ENCODE data around the gene PBX1.

PBX1 gene

DNA sequence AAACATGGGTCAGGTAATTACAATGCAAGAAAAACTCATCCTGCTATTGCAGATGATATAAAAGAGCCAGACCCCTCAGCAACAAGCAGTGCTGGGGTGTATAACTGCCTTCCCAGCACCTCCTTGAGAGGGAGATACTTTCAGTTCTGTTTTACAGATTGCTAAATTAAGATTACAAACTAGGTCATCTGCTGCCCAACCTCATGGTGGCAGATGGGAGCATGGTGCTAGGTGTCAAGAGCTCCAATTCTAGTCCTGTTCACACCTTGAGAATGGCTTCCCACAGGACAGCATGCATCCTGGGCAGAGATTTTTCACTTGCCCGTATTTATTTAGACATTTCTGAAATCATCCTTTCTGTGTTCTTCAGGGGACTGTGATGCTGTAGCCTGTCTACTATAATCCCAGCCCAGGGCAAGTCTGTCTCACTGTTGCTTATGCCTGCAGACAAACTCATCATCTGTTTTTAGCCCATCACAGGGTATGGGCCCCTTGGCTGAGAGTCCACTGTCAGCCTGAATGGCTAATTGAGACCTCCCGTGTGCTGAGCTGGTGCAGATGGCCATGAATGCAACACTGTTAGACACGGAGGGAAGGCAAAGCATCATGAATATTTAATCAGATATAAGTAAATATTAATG is 40.2 kb upstream of the PBX1 start:
- no peak overlapping the region for H3K27ac ChIP-seq (ENCODE audit: low read length)
- ATAC-seq (ENCODE audit: insufficient read depth, low read depth), result no peak

DNA sequence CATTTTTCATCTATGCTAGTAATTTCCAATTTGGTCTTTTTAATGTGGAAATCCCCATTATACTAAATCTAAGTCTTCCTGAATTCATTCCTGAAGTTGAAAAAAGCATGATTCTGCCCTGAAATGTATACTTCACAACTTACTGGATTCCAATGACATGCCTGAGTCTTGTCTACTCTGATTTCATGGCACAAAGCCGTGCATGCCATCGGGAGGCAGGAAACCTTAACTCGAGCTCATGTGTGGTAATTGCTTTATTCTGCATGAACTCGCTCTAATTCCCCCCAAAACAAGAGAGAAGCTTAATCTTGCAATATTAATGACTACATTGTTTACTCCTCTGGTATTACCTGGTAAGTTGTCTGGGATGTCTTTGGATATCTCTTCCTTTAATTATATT is 39.6 kb upstream of the PBX1 start:
- Histone ChIP-seq H3K9ac (ENCODE audit: low read depth, low read length) (no peak overlapping the region), H3K27me3 (ENCODE audit: insufficient read depth, low read length, poor library complexity) (no peaks in the 10 kb centered on the region), H3K4me3 (ENCODE audit: low read depth in 1 of 2, low read length in 2 of 2) (no peak overlapping the region), H3K27ac (ENCODE audit: low read length) (no peak overlapping the region), H4K20me1 (ENCODE audit: insufficient read depth, low read length) (no peaks in the 10 kb centered on the region), H3K4me2 (ENCODE audit: insufficient read depth, low read length) (no peak overlapping the region), H2AFZ (ENCODE audit: low read depth, low read length) (no peak overlapping the region), H3K9me3 (ENCODE audit: insufficient read depth, low read length, severe bottlenecking) (no peaks in the 10 kb centered on the region), H3K79me2 (ENCODE audit: insufficient read depth, low read length) (no peaks in the 10 kb centered on the region), H3K4me1 (ENCODE audit: insufficient read depth, low read length) (no peaks in the 10 kb centered on the region), H3K36me3 (ENCODE audit: insufficient read depth, low read length) (no peaks in the 10 kb centered on the region)
- TF ChIP-seq EZH2 (IDR thresholded peaks at IDR 0.05; ENCODE audit: borderline replicate concordance, low read depth, low read length, severe bottlenecking), result no peak
- TF ChIP-seq, protein P1, sequence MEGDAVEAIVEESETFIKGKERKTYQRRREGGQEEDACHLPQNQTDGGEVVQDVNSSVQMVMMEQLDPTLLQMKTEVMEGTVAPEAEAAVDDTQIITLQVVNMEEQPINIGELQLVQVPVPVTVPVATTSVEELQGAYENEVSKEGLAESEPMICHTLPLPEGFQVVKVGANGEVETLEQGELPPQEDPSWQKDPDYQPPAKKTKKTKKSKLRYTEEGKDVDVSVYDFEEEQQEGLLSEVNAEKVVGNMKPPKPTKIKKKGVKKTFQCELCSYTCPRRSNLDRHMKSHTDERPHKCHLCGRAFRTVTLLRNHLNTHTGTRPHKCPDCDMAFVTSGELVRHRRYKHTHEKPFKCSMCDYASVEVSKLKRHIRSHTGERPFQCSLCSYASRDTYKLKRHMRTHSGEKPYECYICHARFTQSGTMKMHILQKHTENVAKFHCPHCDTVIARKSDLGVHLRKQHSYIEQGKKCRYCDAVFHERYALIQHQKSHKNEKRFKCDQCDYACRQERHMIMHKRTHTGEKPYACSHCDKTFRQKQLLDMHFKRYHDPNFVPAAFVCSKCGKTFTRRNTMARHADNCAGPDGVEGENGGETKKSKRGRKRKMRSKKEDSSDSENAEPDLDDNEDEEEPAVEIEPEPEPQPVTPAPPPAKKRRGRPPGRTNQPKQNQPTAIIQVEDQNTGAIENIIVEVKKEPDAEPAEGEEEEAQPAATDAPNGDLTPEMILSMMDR (IDR thresholded peaks at IDR 0.05; ENCODE audit: borderline replicate concordance, extremely low read depth, low read length, poor library complexity, severe bottlenecking), result no peak
- DNase-seq, result no peak
- no peak for ATAC-seq (ENCODE audit: insufficient read depth, low read depth)

More for the DNA sequence above, 40.2 kb upstream of the PBX1 start:
- no peaks in the 10 kb centered on the region for H3K27me3 ChIP-seq (ENCODE audit: insufficient read depth, low read length, poor library complexity)
- DNase-seq, result no peak
- no peaks in the 10 kb centered on the region for H4K20me1 ChIP-seq (ENCODE audit: insufficient read depth, low read length)
- H3K4me3 ChIP-seq (ENCODE audit: low read depth in 1 of 2, low read length in 2 of 2), result no peak overlapping the region
- TF ChIP-seq, protein P1 (IDR thresholded peaks at IDR 0.05; ENCODE audit: borderline replicate concordance, extremely low read depth, low read length, poor library complexity, severe bottlenecking), result no peak
- H3K9ac ChIP-seq (ENCODE audit: low read depth, low read length), result no peak overlapping the region
- H2AFZ ChIP-seq (ENCODE audit: low read depth, low read length), result no peak overlapping the region
- no peak overlapping the region for H3K4me2 ChIP-seq (ENCODE audit: insufficient read depth, low read length)
- H3K79me2 ChIP-seq (ENCODE audit: insufficient read depth, low read length), result no peaks in the 10 kb centered on the region
- H3K4me1 ChIP-seq (ENCODE audit: insufficient read depth, low read length), result no peaks in the 10 kb centered on the region
- no peaks in the 10 kb centered on the region for H3K9me3 ChIP-seq (ENCODE audit: insufficient read depth, low read length, severe bottlenecking)
- no peaks in the 10 kb centered on the region for H3K36me3 ChIP-seq (ENCODE audit: insufficient read depth, low read length)

DNA sequence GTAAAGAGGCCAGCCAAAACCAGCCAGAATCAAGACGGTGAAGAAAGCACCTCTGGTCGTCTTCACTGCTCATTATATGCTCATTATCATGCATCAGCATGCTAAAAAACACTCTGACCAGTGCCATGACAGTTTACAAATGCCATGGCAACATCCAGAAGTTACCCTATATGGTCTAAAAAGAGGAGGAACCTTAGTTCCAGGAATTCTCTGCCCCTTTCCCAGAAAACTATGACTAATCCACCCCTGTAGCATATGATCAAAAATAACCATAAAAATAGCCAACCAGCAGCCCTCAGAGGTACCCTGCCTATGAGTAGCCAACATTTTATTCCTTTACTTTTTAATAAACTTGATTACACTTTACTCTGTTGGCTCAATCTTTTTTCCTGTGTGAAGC is 34.2 kb upstream of the PBX1 start:
- no peaks in the 10 kb centered on the region for H3K27me3 ChIP-seq (ENCODE audit: insufficient read depth, low read length, poor library complexity)
- no peak for TF ChIP-seq EZH2 (IDR thresholded peaks at IDR 0.05; ENCODE audit: borderline replicate concordance, low read depth, low read length, severe bottlenecking)
- TF ChIP-seq, protein P1 (IDR thresholded peaks at IDR 0.05; ENCODE audit: borderline replicate concordance, extremely low read depth, low read length, poor library complexity, severe bottlenecking), result no peak

More for the DNA sequence above, 34.2 kb upstream of the PBX1 start:
- no peak for ATAC-seq (ENCODE audit: insufficient read depth, low read depth)
- H4K20me1 ChIP-seq (ENCODE audit: insufficient read depth, low read length), result no peaks in the 10 kb centered on the region
- H3K4me2 ChIP-seq (ENCODE audit: insufficient read depth, low read length), result no peak overlapping the region
- no peaks in the 10 kb centered on the region for H3K4me1 ChIP-seq (ENCODE audit: insufficient read depth, low read length)
- peaks cover 5% of the 10 kb centered on the region for H3K9me3 ChIP-seq (ENCODE audit: insufficient read depth, low read length, severe bottlenecking)
- no peaks in the 10 kb centered on the region for H3K79me2 ChIP-seq (ENCODE audit: insufficient read depth, low read length)
- DNase-seq, result no peak
- H3K27ac ChIP-seq (ENCODE audit: low read length), result no peak overlapping the region
- H2AFZ ChIP-seq (ENCODE audit: low read depth, low read length), result no peak overlapping the region
- no peak overlapping the region for H3K4me3 ChIP-seq (ENCODE audit: low read depth in 1 of 2, low read length in 2 of 2)
- H3K9ac ChIP-seq (ENCODE audit: low read depth, low read length), result no peak overlapping the region
- H3K36me3 ChIP-seq (ENCODE audit: insufficient read depth, low read length), result no peaks in the 10 kb centered on the region

Measured in DND-41 (cell line).